Testis (tissue), 3 donors: Measurements from ENCODE around the gene MPPED1. TPM values are rescaled to one million over a fixed set of nuclear protein-coding genes. Genes with fewer than 3 reads are reported as not detected.

Experiments used
- DNase-seq: peaks from one replicate; pipeline ENCODE4 v3.0.0-alpha.2; 2019
- H3K27ac ChIP-seq, 2 donors: fragments of 200-600 bp; sonication (generic); one replicate each; pipeline ENCODE4 v1.5.1; 2019
- H3K27me3 ChIP-seq: fragments of 200-600 bp; sonication (generic); one replicate; pipeline ENCODE4 v1.5.1; 2019
- H3K36me3 ChIP-seq: fragments of 200-600 bp; sonication (generic); one replicate; pipeline ENCODE4 v1.5.1; 2017; ENCODE audit warnings: low read depth; ENCODE audit errors: missing control alignments
- H3K4me1 ChIP-seq: fragments of 200-600 bp; sonication (generic); one replicate; pipeline ENCODE4 v1.5.1; 2019
- H3K4me3 ChIP-seq, 2 donors: fragments of 200-600 bp; sonication (generic); one replicate each; pipeline ENCODE4 v1.5.1; 2017 to 2019
- H3K9me3 ChIP-seq: fragments of 200-600 bp; sonication (generic); one replicate; pipeline ENCODE4 v1.5.1; 2017
- CTCF ChIP-seq, 3 experiments: fragments of 450-650 bp in 2 of 3; fragments of 200-600 bp in 1 of 3; sonication (generic) in 1 of 3; IDR thresholded peaks; one replicate each; pipeline ENCODE4 v1.5.1; 2016 to 2019; ENCODE audit warnings: antibody characterized with exemption in 3 of 3, mild to moderate bottlenecking in 2 of 3, moderate library complexity in 1 of 3
- POLR2A ChIP-seq: fragments of 450-650 bp; IDR thresholded peaks from one replicate; pipeline ENCODE4 v1.6.1; 2017; ENCODE audit warnings: antibody characterized with exemption, mild to moderate bottlenecking, moderate library complexity
- WGBS, 2 donors: methylation state at CpG; one replicate each; pipeline ENCODE4 v1.1.5; 2018; 5-methylcytosine and 5-hydroxymethylcytosine counted together
- intact Hi-C: fragments of 100-400 bp; cut with DNase I; formaldehyde crosslinking; loops from one replicate; pipeline ENCODE4 v1.15.1; 2023; ENCODE audit warnings: low total_unique reads
- polyA plus RNA-seq: library from polyadenylated mRNA; stranded (reverse); fragments of 350-450 nt; fragmentation: Illumina TruSeq; extraction: RNeasy Lipid Tissue Mini Kit (QIAGEN cat#74804); gene quantifications from one replicate; pipeline ENCODE4 v1.2.3, GENCODE V29; 2014; ENCODE audit warnings: low read depth, low replicate concordance; ENCODE audit not compliant: insufficient read depth
- total RNA-seq, 2 donors: library from RNA; depleted of rRNA; stranded (reverse); fragments of >200 nt; gene quantifications; one replicate each; pipeline ENCODE4 v1.2.3, GENCODE V29; 2016

The MPPED1 gene
- total and polyA plus RNA-seq, 3 donors from 2014 or later, result 1.3 to 5.9 (median 4.1) TPM

GRCh38 chr22:43483669-43484068 is 71.9 kb downstream of the MPPED1 start:
- TF ChIP-seq CTCF (IDR thresholded peaks at IDR 0.05), result no peak
- no peak for TF ChIP-seq POLR2A
- no peak for DNase-seq
- Histone ChIP-seq H3K4me1 (peaks cover 20% of the 10 kb centered on the region), H3K27me3 (no peaks in the 10 kb centered on the region), H3K27ac (no peak overlapping the region), H3K4me3 (no peak overlapping the region), H3K36me3 (no peaks in the 10 kb centered on the region), H3K9me3 (no peaks in the 10 kb centered on the region)
- intact Hi-C loops, result no loop called here
- WGBS, 2 donors, result 88 to 96% methylated on average over 4 to 7 of the region's 7 CpGs

- TF ChIP-seq CTCF (IDR thresholded peaks at IDR 0.05) (no peak), POLR2A (no peak)
- intact Hi-C loops, result no loop called here
- H3K27me3 ChIP-seq, result no peaks in the 10 kb centered on the region
- no peak overlapping the region for H3K27ac ChIP-seq
- 84 to 89% methylated on average over 8 of the region's 8 CpGs for WGBS, 2 donors
- H3K9me3 ChIP-seq, result no peaks in the 10 kb centered on the region
- no peaks in the 10 kb centered on the region for H3K36me3 ChIP-seq
- H3K4me1 ChIP-seq, result peaks cover 24% of the 10 kb centered on the region
- no peak for DNase-seq
- no peak overlapping the region for H3K4me3 ChIP-seq
These were observed 72.4 kb downstream of the MPPED1 start for GRCh38 chr22:43484227-43484626.

- intact Hi-C loops, result no loop called here
- H3K4me1 ChIP-seq, result peaks cover 24% of the 10 kb centered on the region
- WGBS, 2 donors, result 88 to 93% methylated on average over 16 to 20 of the region's 20 CpGs
- no peaks in the 10 kb centered on the region for H3K27me3 ChIP-seq
- TF ChIP-seq POLR2A (no peak), CTCF (IDR thresholded peaks at IDR 0.05) (no peak)
- no peaks in the 10 kb centered on the region for H3K9me3 ChIP-seq
- no peak overlapping the region for H3K4me3 ChIP-seq
- no peak overlapping the region for H3K27ac ChIP-seq
- H3K36me3 ChIP-seq, result no peaks in the 10 kb centered on the region
- no peak for DNase-seq
These were observed 73.8 kb downstream of the MPPED1 start for GRCh38 chr22:43485502-43486089.

GRCh38 chr22:43487311-43488030 is 75.7 kb downstream of the MPPED1 start:
- Histone ChIP-seq H3K27me3 (no peaks in the 10 kb centered on the region), H3K36me3 (no peaks in the 10 kb centered on the region), H3K4me1 (peaks cover 15% of the 10 kb centered on the region), H3K27ac (no peak overlapping the region), H3K4me3 (no peak overlapping the region), H3K9me3 (no peaks in the 10 kb centered on the region)
- TF ChIP-seq POLR2A (no peak), CTCF (IDR thresholded peaks at IDR 0.05) (no peak)
- intact Hi-C loops, result no loop called here
- 81 to 86% methylated on average over 14 to 19 of the region's 19 CpGs for WGBS, 2 donors
- no peak for DNase-seq
